Measurements from ENCODE around the gene GNAI3.

Gene GNAI3

GRCh38 chr1:109514846-109515245, 33.6 kb upstream of the GNAI3 start:
- H3K4me3 ChIP-seq (ENCODE audit: low read depth, low read length) = no peak overlapping the region
- no peak for TF ChIP-seq CTCF (IDR thresholded peaks at IDR 0.05; ENCODE audit: control insufficient read depth, extremely low read depth, insufficient read depth)
- no peak for DNase-seq (ENCODE audit: low read depth)

GRCh38 chr1:109516872-109517271, 31.5 kb upstream of the GNAI3 start:
- no peak for TF ChIP-seq CTCF (IDR thresholded peaks at IDR 0.05; ENCODE audit: control insufficient read depth, extremely low read depth, insufficient read depth)
- DNase-seq (ENCODE audit: low read depth) = no peak
- H3K4me3 ChIP-seq (ENCODE audit: low read depth, low read length) = no peak overlapping the region

- TF ChIP-seq CTCF (IDR thresholded peaks at IDR 0.05; ENCODE audit: control insufficient read depth, extremely low read depth, insufficient read depth) = no peak
- no peak for DNase-seq (ENCODE audit: low read depth)
- no peak overlapping the region for H3K4me3 ChIP-seq (ENCODE audit: low read depth, low read length)
These were observed 31.1 kb upstream of the GNAI3 start for GRCh38 chr1:109517337-109517736.

- H3K4me3 ChIP-seq (ENCODE audit: low read depth, low read length) = no peak overlapping the region
- TF ChIP-seq CTCF (IDR thresholded peaks at IDR 0.05; ENCODE audit: control insufficient read depth, extremely low read depth, insufficient read depth) = no peak
- DNase-seq (ENCODE audit: low read depth) = no peak
These were observed 27.1 kb upstream of the GNAI3 start for GRCh38 chr1:109521002-109521951.

- H3K4me3 ChIP-seq (ENCODE audit: low read depth, low read length) = no peak overlapping the region
- no peak for TF ChIP-seq CTCF (IDR thresholded peaks at IDR 0.05; ENCODE audit: control insufficient read depth, extremely low read depth, insufficient read depth)
- no peak for DNase-seq (ENCODE audit: low read depth)
These were observed 26.4 kb upstream of the GNAI3 start for GRCh38 chr1:109522026-109522425.

GRCh38 chr1:109523706-109524105, 24.7 kb upstream of the GNAI3 start:
- no peak for DNase-seq (ENCODE audit: low read depth)
- TF ChIP-seq CTCF (IDR thresholded peaks at IDR 0.05; ENCODE audit: control insufficient read depth, extremely low read depth, insufficient read depth) = no peak
- no peak overlapping the region for H3K4me3 ChIP-seq (ENCODE audit: low read depth, low read length)

Measured in LNCaP clone FGC (cell line).